ENCODE measurements around the gene PDGFD.

DNA sequence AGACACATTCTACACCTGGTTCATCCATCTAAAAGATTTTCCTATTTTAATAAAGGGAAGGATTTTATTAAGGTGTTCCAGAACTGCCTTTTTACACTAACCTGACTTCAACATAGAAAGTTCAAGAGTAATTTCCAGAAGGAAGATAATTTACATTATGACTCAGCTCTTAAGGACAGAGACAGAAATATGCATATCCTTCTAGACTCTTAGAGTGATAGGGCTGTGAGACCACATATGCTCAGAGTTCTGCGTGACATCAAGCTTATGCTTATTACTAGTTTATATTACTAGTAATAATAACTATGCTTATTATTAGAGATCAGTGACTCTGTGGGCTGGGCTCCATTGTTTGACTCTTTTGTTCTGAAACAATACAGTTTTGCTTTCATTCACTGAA is 4.6 kb downstream of the PDGFD start:
- TF ChIP-seq, protein P1, sequence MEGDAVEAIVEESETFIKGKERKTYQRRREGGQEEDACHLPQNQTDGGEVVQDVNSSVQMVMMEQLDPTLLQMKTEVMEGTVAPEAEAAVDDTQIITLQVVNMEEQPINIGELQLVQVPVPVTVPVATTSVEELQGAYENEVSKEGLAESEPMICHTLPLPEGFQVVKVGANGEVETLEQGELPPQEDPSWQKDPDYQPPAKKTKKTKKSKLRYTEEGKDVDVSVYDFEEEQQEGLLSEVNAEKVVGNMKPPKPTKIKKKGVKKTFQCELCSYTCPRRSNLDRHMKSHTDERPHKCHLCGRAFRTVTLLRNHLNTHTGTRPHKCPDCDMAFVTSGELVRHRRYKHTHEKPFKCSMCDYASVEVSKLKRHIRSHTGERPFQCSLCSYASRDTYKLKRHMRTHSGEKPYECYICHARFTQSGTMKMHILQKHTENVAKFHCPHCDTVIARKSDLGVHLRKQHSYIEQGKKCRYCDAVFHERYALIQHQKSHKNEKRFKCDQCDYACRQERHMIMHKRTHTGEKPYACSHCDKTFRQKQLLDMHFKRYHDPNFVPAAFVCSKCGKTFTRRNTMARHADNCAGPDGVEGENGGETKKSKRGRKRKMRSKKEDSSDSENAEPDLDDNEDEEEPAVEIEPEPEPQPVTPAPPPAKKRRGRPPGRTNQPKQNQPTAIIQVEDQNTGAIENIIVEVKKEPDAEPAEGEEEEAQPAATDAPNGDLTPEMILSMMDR (IDR thresholded peaks at IDR 0.05) = no peak
- no peak for TF ChIP-seq POLR2A (IDR thresholded peaks at IDR 0.05)

Data from thyroid gland (tissue), 4 donors.